ENCODE results near the gene PKP2.

GRCh38 chr12:32809846-32810245 lies 86.7 kb downstream of the PKP2 start:
- no peak for TF ChIP-seq POLR2A (IDR thresholded peaks at IDR 0.05)
- TF ChIP-seq CTCF (IDR thresholded peaks at IDR 0.05), result no peak
- no peak for TF ChIP-seq POLR2AphosphoS5 (IDR thresholded peaks at IDR 0.05)

Data from breast epithelium (tissue), 3 donors.